HCT116 (cell line): ENCODE measurements around the gene DIP2B. TPM values are rescaled to one million over a fixed set of nuclear protein-coding genes. Genes with fewer than 3 reads are reported as not detected.

Experiments
- ATAC-seq: fragments of 200-7000 bp; cut with Tn5 transposase; 2 replicates; pipeline ENCODE4 v1.9.1; 2020; ENCODE audit warnings: mild to moderate bottlenecking, moderate library complexity
- BruUV-seq: library from RNA; stranded (reverse); fragments of 400-500 nt; replicated peaks from 2 replicates; lab custom pipeline; 2021; lab: Mats Ljungman, UMichigan
- CTCF ChIA-PET: fragments of 300-600 bp; sonication (Branson Sonifier 250); formaldehyde crosslinking; loops from one replicate; lab custom pipeline; 2021; ENCODE audit warnings: antibody characterized with exemption; lab: Charles Lee
- POLR2A ChIA-PET: fragments of 300-600, 350-600 bp; sonication (Branson Sonifier 250); formaldehyde crosslinking; loops from one replicate; lab custom pipeline; 2021; ENCODE audit warnings: antibody characterized with exemption; lab: Charles Lee
- RAD21 ChIA-PET, 2 experiments: fragments of 300-600 bp; sonication (Branson Sonifier 250); formaldehyde crosslinking; loops; one replicate each; lab custom pipeline; 2023; ENCODE audit warnings: low total read pairs in 2 of 2; ENCODE audit not compliant: uncharacterized antibody in 2 of 2, unreplicated experiment in 2 of 2, low non-redundant PET in 1 of 2; lab: Charles Lee
- DNase-seq: peaks from one replicate; pipeline ENCODE4 v3.0.0-alpha.2; 2010; ENCODE audit warnings: low read depth, low spot score
- H2AFZ ChIP-seq: fragments of 200-600 bp; shearing (Covaris generic), sonication (generic); 2 replicates; pipeline ENCODE4 v1.6.1; 2017; ENCODE audit warnings: low read depth, mixed run types, mixed read lengths, antibody characterized with exemption, low read length; ENCODE audit not compliant: poor library complexity, severe bottlenecking
- H3K27ac ChIP-seq: 2 replicates; pipeline ENCODE4 v1.5.1; 2012; ENCODE audit warnings: low read depth, low read length
- H3K27me3 ChIP-seq: fragments of 200-600 bp; sonication (generic); 2 replicates; pipeline ENCODE4 v1.6.1; 2016; ENCODE audit warnings: mixed run types, low read length, mixed read lengths; ENCODE audit not compliant: insufficient read depth
- H3K36me3 ChIP-seq, 2 experiments: fragments of 200-500 bp in 1 of 2; fragments of 200-600 bp in 1 of 2; sonication (Bioruptor generic) in 1 of 2; sonication (generic) in 1 of 2; 2 replicates each; pipeline versions ENCODE4 v1.5.1 to v1.6.1; 2014 to 2016; ENCODE audit warnings: low read length in 2 of 2, inconsistent platforms in 1 of 2, mixed read lengths in 1 of 2, mixed run types in 1 of 2; ENCODE audit not compliant: insufficient read depth in 2 of 2, control insufficient read depth in 1 of 2
- H3K4me1 ChIP-seq, 2 experiments: fragments of 200-600 bp in 1 of 2; sonication (generic) in 1 of 2; 2 replicates each; pipeline versions ENCODE4 v1.5.1 to v1.6.1; 2012 to 2017; ENCODE audit warnings: low read length in 2 of 2, inconsistent platforms in 1 of 2, mild to moderate bottlenecking in 1 of 2, mixed read lengths in 1 of 2, mixed run types in 1 of 2, moderate library complexity in 1 of 2; ENCODE audit not compliant: insufficient read depth in 2 of 2, control insufficient read depth in 1 of 2
- H3K4me2 ChIP-seq: fragments of 200-600 bp; sonication (generic); 2 replicates; pipeline ENCODE4 v1.6.1; 2017; ENCODE audit warnings: mixed run types, low read length, mixed read lengths
- H3K4me3 ChIP-seq, 2 experiments: fragments of 200-600 bp in 1 of 2; sonication (generic) in 1 of 2; replicated peaks in 1 of 2; 2 replicates each; pipeline ENCODE4 v1.5.1; 2011 to 2016; ENCODE audit warnings: low read length in 2 of 2, control low read depth in 1 of 2, low read depth in 1 of 2, mild to moderate bottlenecking in 1 of 2, mixed read lengths in 1 of 2, mixed run types in 1 of 2
- H3K79me2 ChIP-seq: fragments of 200-600 bp; sonication (generic); 2 replicates; pipeline ENCODE4 v1.6.1; 2017; ENCODE audit warnings: mild to moderate bottlenecking, mixed run types, low read length, moderate library complexity, mixed read lengths; ENCODE audit not compliant: insufficient read depth
- H3K9ac ChIP-seq: fragments of 200-600 bp; sonication (generic); 2 replicates; pipeline ENCODE4 v1.6.1; 2016; ENCODE audit warnings: low read length, mixed read lengths
- H3K9me2 ChIP-seq: fragments of 200-600 bp; sonication (generic), shearing (Covaris generic); 2 replicates; pipeline ENCODE4 v1.6.1; 2017; ENCODE audit warnings: mixed run types, mild to moderate bottlenecking, moderate library complexity; ENCODE audit not compliant: insufficient read depth
- H3K9me3 ChIP-seq, 2 experiments: fragments of 200-500 bp in 1 of 2; fragments of 200-600 bp in 1 of 2; sonication (Bioruptor generic) in 1 of 2; sonication (generic) in 1 of 2; 2 replicates each; pipeline ENCODE4 v1.6.1; 2014 to 2017; ENCODE audit warnings: low read length in 2 of 2, mixed read lengths in 2 of 2, inconsistent platforms in 1 of 2, low read depth in 1 of 2, mild to moderate bottlenecking in 1 of 2, mixed run types in 1 of 2, moderate library complexity in 1 of 2; ENCODE audit not compliant: control insufficient read depth in 1 of 2, insufficient read depth in 1 of 2
- H4K20me1 ChIP-seq: fragments of 200-600 bp; sonication (generic), shearing (Covaris generic); 2 replicates; pipeline ENCODE4 v1.6.1; 2017; ENCODE audit warnings: mixed run types, mild to moderate bottlenecking, moderate library complexity; ENCODE audit not compliant: insufficient read depth
- CBX3 ChIP-seq: IDR thresholded peaks from 2 replicates; pipeline ENCODE4 v1.6.1; 2012; ENCODE audit warnings: low read depth
- CTCF ChIP-seq, 3 experiments: fragments of 200-600 bp in 1 of 3; sonication (generic) in 1 of 3; IDR thresholded peaks in 2 of 3; conservative IDR thresholded peaks in 1 of 3; 2 replicates each; pipeline ENCODE4 v1.5.1; 2012 to 2017; ENCODE audit warnings: low read depth in 2 of 3, low read length in 2 of 3, antibody characterized with exemption in 1 of 3, borderline replicate concordance in 1 of 3, control low read depth in 1 of 3, mild to moderate bottlenecking in 1 of 3, mixed read lengths in 1 of 3, mixed run types in 1 of 3, moderate library complexity in 1 of 3; ENCODE audit not compliant: insufficient read depth in 1 of 3
- EGR1 ChIP-seq: IDR thresholded peaks from 2 replicates; pipeline ENCODE4 v1.6.1; 2012; ENCODE audit warnings: low read depth
- EZH2 ChIP-seq: fragments of 200-600 bp; sonication (generic); IDR thresholded peaks from 2 replicates; pipeline ENCODE4 v1.6.1; 2017; ENCODE audit warnings: antibody characterized with exemption, mixed run types
- EZH2phosphoT487 ChIP-seq: fragments of 200-600 bp; IDR thresholded peaks from 2 replicates; pipeline ENCODE4 v1.6.1; 2018; ENCODE audit warnings: antibody characterized with exemption, borderline replicate concordance
- FOSL1 ChIP-seq: IDR thresholded peaks from 2 replicates; pipeline ENCODE4 v1.6.1; 2012; ENCODE audit warnings: low read depth
- POLR2AphosphoS5 ChIP-seq: IDR thresholded peaks from 2 replicates; pipeline ENCODE4 v1.6.1; 2011; ENCODE audit warnings: mild to moderate bottlenecking, low read depth, low read length, moderate library complexity
- RAD21 ChIP-seq: IDR thresholded peaks from 2 replicates; pipeline ENCODE4 v1.6.1; 2012; ENCODE audit warnings: low read depth, mild to moderate bottlenecking
- REST ChIP-seq: IDR thresholded peaks from 2 replicates; pipeline ENCODE4 v1.6.1; 2012; ENCODE audit warnings: low read depth
- SP1 ChIP-seq: IDR thresholded peaks from 2 replicates; pipeline ENCODE4 v1.6.1; 2012; ENCODE audit warnings: low read depth
- SRF ChIP-seq: IDR thresholded peaks from 2 replicates; pipeline ENCODE4 v1.6.1; 2012; ENCODE audit warnings: low read depth
- YY1 ChIP-seq: IDR thresholded peaks from 2 replicates; pipeline ENCODE4 v1.6.1; 2011; ENCODE audit warnings: low read length, low read depth, moderate library complexity, mild to moderate bottlenecking; ENCODE audit not compliant: insufficient replicate concordance; ENCODE audit errors: extremely low read depth
- ZFX ChIP-seq: fragments of 450-650 bp; IDR thresholded peaks from 2 replicates; pipeline ENCODE4 v1.6.1; 2017
- intact Hi-C: fragments of 100-400 bp; cut with micrococcal nuclease; formaldehyde crosslinking; loops from 2 replicates; pipeline ENCODE4 v1.10.0; 2022
- total RNA-seq: library from RNA; stranded (reverse); gene quantifications from one replicate; pipeline ENCODE4 v1.2.1, GENCODE V29; 2021; ENCODE audit not compliant: unreplicated experiment
- TF ChIP-seq, protein P1 (sequence below): IDR thresholded peaks from 2 replicates; pipeline ENCODE4 v1.6.1; 2012
- TF ChIP-seq, protein P2 (sequence below): IDR thresholded peaks from 2 replicates; pipeline ENCODE4 v1.6.1; 2011; ENCODE audit warnings: mild to moderate bottlenecking, low read length, moderate library complexity; ENCODE audit not compliant: insufficient replicate concordance; ENCODE audit errors: extremely low read depth

Gene DIP2B
- total RNA-seq, 1 experiment from 2014 or later = 32.3 TPM

DNA sequence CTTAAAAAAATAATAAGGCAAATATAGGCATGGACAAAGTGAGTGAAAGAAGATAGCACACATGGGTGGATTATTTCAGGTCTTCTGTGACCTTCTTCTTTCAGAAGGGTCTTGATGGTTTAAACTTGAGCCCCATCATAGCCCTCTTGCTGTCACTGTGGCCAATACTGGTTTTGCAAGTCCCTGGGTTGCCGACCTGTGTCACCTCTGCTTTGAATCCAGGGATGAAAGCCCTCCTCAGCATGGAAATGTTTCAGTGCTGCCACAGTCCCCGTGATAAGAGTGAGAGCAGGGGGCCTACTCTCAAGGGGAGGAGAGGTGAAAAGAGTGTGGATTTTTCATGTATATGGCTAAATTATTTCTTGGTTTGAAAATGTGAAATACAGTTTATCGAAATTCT, 228.9 kb downstream of the DIP2B start:
- POLR2A ChIA-PET = no interaction called here

More for the DNA sequence above, 228.9 kb downstream of the DIP2B start:
- no peak for DNase-seq
- Histone ChIP-seq H3K4me2 (no peak overlapping the region), H3K36me3 (peaks cover 18 to 22% of the 10 kb centered on the region in 2 experiments), H3K9ac (no peak overlapping the region)
- BruUV-seq = no TSS peak
- CTCF ChIA-PET = interaction anchor here (2.0 kb wide), 1 partner anchor 229 kb away, joined by 11 read pairs; the partner anchor contains the start of gene DIP2B
- TF ChIP-seq EZH2phosphoT487 = no peak
- no peak for TF ChIP-seq POLR2AphosphoS5
- no peak for TF ChIP-seq CBX3
- TF ChIP-seq EZH2 = no peak
- no peak for TF ChIP-seq REST
- TF ChIP-seq SP1 = no peak
- TF ChIP-seq, protein P1, sequence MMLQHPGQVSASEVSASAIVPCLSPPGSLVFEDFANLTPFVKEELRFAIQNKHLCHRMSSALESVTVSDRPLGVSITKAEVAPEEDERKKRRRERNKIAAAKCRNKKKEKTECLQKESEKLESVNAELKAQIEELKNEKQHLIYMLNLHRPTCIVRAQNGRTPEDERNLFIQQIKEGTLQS = no peak
- TF ChIP-seq YY1 = no peak
- TF ChIP-seq ZFX = no peak
- no peak for TF ChIP-seq SRF
- no peak for TF ChIP-seq EGR1
- TF ChIP-seq FOSL1 = no peak
- TF ChIP-seq CTCF (IDR thresholded peaks at IDR 0.05 in 2 of 3, conservative IDR thresholded peaks at IDR 0.05 in 1 of 3; ENCODE audit: borderline replicate concordance in 1 of 3, insufficient read depth in 1 of 3, low read depth in 2 of 3, low read length in 2 of 3) = no peak
- TF ChIP-seq RAD21 = no peak
- TF ChIP-seq, protein P2, sequence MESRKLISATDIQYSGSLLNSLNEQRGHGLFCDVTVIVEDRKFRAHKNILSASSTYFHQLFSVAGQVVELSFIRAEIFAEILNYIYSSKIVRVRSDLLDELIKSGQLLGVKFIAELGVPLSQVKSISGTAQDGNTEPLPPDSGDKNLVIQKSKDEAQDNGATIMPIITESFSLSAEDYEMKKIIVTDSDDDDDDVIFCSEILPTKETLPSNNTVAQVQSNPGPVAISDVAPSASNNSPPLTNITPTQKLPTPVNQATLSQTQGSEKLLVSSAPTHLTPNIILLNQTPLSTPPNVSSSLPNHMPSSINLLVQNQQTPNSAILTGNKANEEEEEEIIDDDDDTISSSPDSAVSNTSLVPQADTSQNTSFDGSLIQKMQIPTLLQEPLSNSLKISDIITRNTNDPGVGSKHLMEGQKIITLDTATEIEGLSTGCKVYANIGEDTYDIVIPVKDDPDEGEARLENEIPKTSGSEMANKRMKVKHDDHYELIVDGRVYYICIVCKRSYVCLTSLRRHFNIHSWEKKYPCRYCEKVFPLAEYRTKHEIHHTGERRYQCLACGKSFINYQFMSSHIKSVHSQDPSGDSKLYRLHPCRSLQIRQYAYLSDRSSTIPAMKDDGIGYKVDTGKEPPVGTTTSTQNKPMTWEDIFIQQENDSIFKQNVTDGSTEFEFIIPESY = no peak
- TF ChIP-seq, all 23 proteins: peak for 0
- peaks cover 0 to 8% of the 10 kb centered on the region in 2 experiments; a peak in 1 of 4 replicates for H3K4me1 ChIP-seq
- intact Hi-C loops = loop anchor here (1.0 kb wide), 1 partner anchor 229 kb away; the partner anchor contains the start of gene DIP2B
- no peak overlapping the region for H2AFZ ChIP-seq
- H3K9me3 ChIP-seq = no peaks in the 10 kb centered on the region
- no peak overlapping the region for H3K4me3 ChIP-seq
- no peaks in the 10 kb centered on the region for H3K27me3 ChIP-seq
- H3K27ac ChIP-seq = no peak overlapping the region
- no peaks in the 10 kb centered on the region for H3K79me2 ChIP-seq
- H3K9me2 ChIP-seq = no peaks in the 10 kb centered on the region
- no peaks in the 10 kb centered on the region for H4K20me1 ChIP-seq
- ATAC-seq = no peak
- RAD21 ChIA-PET = no interaction called here
